ENCODE results near the gene NKAIN4. TPM values are rescaled to one million over a fixed set of nuclear protein-coding genes. Genes with fewer than 3 reads are reported as not detected.

The NKAIN4 gene
- not detected for total RNA-seq

GRCh38 chr20:63254232-63254605, at the start of gene NKAIN4:
Gene NKAIN4 (minus strand): TSS chr20:63254463. CDS start chr20:63254450, 13 bp downstream.
- Mint-ChIP-seq H3K36me3 (ENCODE audit: insufficient read depth) (no peaks in the 10 kb centered on the region), H3K9me3 (no peaks in the 10 kb centered on the region), H3K4me3 (no peak within 1 kb of the TSS), H3K27me3 (ENCODE audit: low read depth) (peaks cover 65% of the 10 kb centered on the region), H3K4me1 (ENCODE audit: low read depth) (peaks cover 2% of the 10 kb centered on the region)
- no peak for DNase-seq
- ATAC-seq: no peak

GRCh38 chr20:63303095-63303666, 48.9 kb upstream of the NKAIN4 start:
- Mint-ChIP-seq H3K36me3 (ENCODE audit: insufficient read depth) (no peaks in the 10 kb centered on the region), H3K4me3 (no peak overlapping the region)

GRCh38 chr20:63301671-63302070, 47.4 kb upstream of the NKAIN4 start:
- Mint-ChIP-seq H3K27me3 (ENCODE audit: low read depth) (peaks cover 18% of the 10 kb centered on the region), H3K9me3 (peaks cover 12% of the 10 kb centered on the region), H3K36me3 (ENCODE audit: insufficient read depth) (no peaks in the 10 kb centered on the region), H3K4me3 (no peak overlapping the region), H3K4me1 (ENCODE audit: low read depth) (peaks cover 1% of the 10 kb centered on the region)
- ATAC-seq (no peak), DNase-seq (no peak)

More at GRCh38 chr20:63303095-63303666, 48.9 kb upstream of the NKAIN4 start:
- Mint-ChIP-seq H3K4me1 (ENCODE audit: low read depth) (peaks cover 1% of the 10 kb centered on the region), H3K9me3 (peaks cover 12% of the 10 kb centered on the region), H3K27me3 (ENCODE audit: low read depth) (peaks cover 15% of the 10 kb centered on the region)
- ATAC-seq (no peak), DNase-seq (no peak)

- no peak overlapping the region for H3K4me3 Mint-ChIP-seq
- peaks cover 8% of the 10 kb centered on the region for H3K4me1 Mint-ChIP-seq (ENCODE audit: low read depth)
- peaks cover 20% of the 10 kb centered on the region for H3K27me3 Mint-ChIP-seq (ENCODE audit: low read depth)
- no peaks in the 10 kb centered on the region for H3K36me3 Mint-ChIP-seq (ENCODE audit: insufficient read depth)
- DNase-seq: no peak
- peaks cover 12% of the 10 kb centered on the region for H3K9me3 Mint-ChIP-seq
- no peak for ATAC-seq
These were observed 44.6 kb upstream of the NKAIN4 start for GRCh38 chr20:63298731-63299312.

GRCh38 chr20:63297796-63298572, 43.7 kb upstream of the NKAIN4 start:
- H3K9me3 Mint-ChIP-seq: peaks cover 12% of the 10 kb centered on the region
- peaks cover 20% of the 10 kb centered on the region for H3K27me3 Mint-ChIP-seq (ENCODE audit: low read depth)

GRCh38 chr20:63297371-63297781, 43.1 kb upstream of the NKAIN4 start:
- Mint-ChIP-seq H3K36me3 (ENCODE audit: insufficient read depth) (no peaks in the 10 kb centered on the region), H3K4me1 (ENCODE audit: low read depth) (peaks cover 8% of the 10 kb centered on the region), H3K27me3 (ENCODE audit: low read depth) (peaks cover 15% of the 10 kb centered on the region), H3K4me3 (no peak overlapping the region), H3K9me3 (peaks cover 8% of the 10 kb centered on the region)
- DNase-seq: no peak
- no peak for ATAC-seq

More at GRCh38 chr20:63297796-63298572, 43.7 kb upstream of the NKAIN4 start:
- ATAC-seq: no peak
- Mint-ChIP-seq H3K4me1 (ENCODE audit: low read depth) (peaks cover 8% of the 10 kb centered on the region), H3K36me3 (ENCODE audit: insufficient read depth) (no peaks in the 10 kb centered on the region), H3K4me3 (no peak overlapping the region)
- DNase-seq: no peak

GRCh38 chr20:63296531-63297299, 42.5 kb upstream of the NKAIN4 start:
- peaks cover 15% of the 10 kb centered on the region for H3K27me3 Mint-ChIP-seq (ENCODE audit: low read depth)

GRCh38 chr20:63295846-63296245, 41.6 kb upstream of the NKAIN4 start:
- no peak overlapping the region for H3K4me3 Mint-ChIP-seq
- H3K4me1 Mint-ChIP-seq (ENCODE audit: low read depth): peaks cover 8% of the 10 kb centered on the region
- H3K36me3 Mint-ChIP-seq (ENCODE audit: insufficient read depth): no peaks in the 10 kb centered on the region
- peaks cover 14% of the 10 kb centered on the region for H3K27me3 Mint-ChIP-seq (ENCODE audit: low read depth)
- DNase-seq (no peak), ATAC-seq (peak; percentile 15 to 23)
- no peaks in the 10 kb centered on the region for H3K9me3 Mint-ChIP-seq

More at GRCh38 chr20:63296531-63297299, 42.5 kb upstream of the NKAIN4 start:
- H3K4me1 Mint-ChIP-seq (ENCODE audit: low read depth): peaks cover 8% of the 10 kb centered on the region
- DNase-seq (no peak), ATAC-seq (no peak)
- no peaks in the 10 kb centered on the region for H3K36me3 Mint-ChIP-seq (ENCODE audit: insufficient read depth)
- H3K4me3 Mint-ChIP-seq: no peak overlapping the region
- peaks cover 4% of the 10 kb centered on the region for H3K9me3 Mint-ChIP-seq

GRCh38 chr20:63295422-63295821, 41.2 kb upstream of the NKAIN4 start:
- H3K36me3 Mint-ChIP-seq (ENCODE audit: insufficient read depth): no peaks in the 10 kb centered on the region
- peaks cover 8% of the 10 kb centered on the region for H3K4me1 Mint-ChIP-seq (ENCODE audit: low read depth)
- H3K4me3 Mint-ChIP-seq: no peak overlapping the region
- DNase-seq: no peak
- peak; percentile 38 to 39 for ATAC-seq
- H3K27me3 Mint-ChIP-seq (ENCODE audit: low read depth): peaks cover 12% of the 10 kb centered on the region
- no peaks in the 10 kb centered on the region for H3K9me3 Mint-ChIP-seq

- no peaks in the 10 kb centered on the region for H3K9me3 Mint-ChIP-seq
- DNase-seq: no peak
- no peak for ATAC-seq
- no peak overlapping the region for H3K4me3 Mint-ChIP-seq
- peaks cover 12% of the 10 kb centered on the region for H3K27me3 Mint-ChIP-seq (ENCODE audit: low read depth)
- peaks cover 8% of the 10 kb centered on the region for H3K4me1 Mint-ChIP-seq (ENCODE audit: low read depth)
- H3K36me3 Mint-ChIP-seq (ENCODE audit: insufficient read depth): no peaks in the 10 kb centered on the region
These were observed 40.8 kb upstream of the NKAIN4 start for GRCh38 chr20:63295018-63295417.

- peaks cover 8% of the 10 kb centered on the region for H3K4me1 Mint-ChIP-seq (ENCODE audit: low read depth)
- no peaks in the 10 kb centered on the region for H3K36me3 Mint-ChIP-seq (ENCODE audit: insufficient read depth)
- H3K4me3 Mint-ChIP-seq: no peak overlapping the region
- ATAC-seq (no peak), DNase-seq (no peak)
- peaks cover 12% of the 10 kb centered on the region for H3K27me3 Mint-ChIP-seq (ENCODE audit: low read depth)
- no peaks in the 10 kb centered on the region for H3K9me3 Mint-ChIP-seq
These were observed 40.3 kb upstream of the NKAIN4 start for GRCh38 chr20:63294536-63294900.

- Mint-ChIP-seq H3K4me1 (ENCODE audit: low read depth) (peaks cover 7% of the 10 kb centered on the region), H3K36me3 (ENCODE audit: insufficient read depth) (peaks cover under 1% of the 10 kb centered on the region), H3K27me3 (ENCODE audit: low read depth) (peaks cover 8% of the 10 kb centered on the region), H3K9me3 (no peaks in the 10 kb centered on the region), H3K4me3 (no peak overlapping the region)
- ATAC-seq (no peak), DNase-seq (no peak)
These were observed 39.7 kb upstream of the NKAIN4 start for GRCh38 chr20:63293871-63294535.

- Mint-ChIP-seq H3K9me3 (no peaks in the 10 kb centered on the region), H3K36me3 (ENCODE audit: insufficient read depth) (peaks cover 4% of the 10 kb centered on the region), H3K4me1 (ENCODE audit: low read depth) (peaks cover 7% of the 10 kb centered on the region), H3K27me3 (ENCODE audit: low read depth) (peaks cover 5% of the 10 kb centered on the region), H3K4me3 (no peak overlapping the region)
- DNase-seq: no peak
- no peak for ATAC-seq
These were observed 39.2 kb upstream of the NKAIN4 start for GRCh38 chr20:63293456-63293855.

GRCh38 chr20:63292904-63293303, 38.6 kb upstream of the NKAIN4 start, which contains the start of gene COL20A1:
Gene COL20A1 (plus strand): TSS chr20:63293186. CDS start chr20:63295108, 1,922 bp downstream.
- no peaks in the 10 kb centered on the region for H3K9me3 Mint-ChIP-seq
- DNase-seq (no peak), ATAC-seq (no peak)
- peaks cover 4% of the 10 kb centered on the region for H3K36me3 Mint-ChIP-seq (ENCODE audit: insufficient read depth)
- peaks cover 5% of the 10 kb centered on the region for H3K27me3 Mint-ChIP-seq (ENCODE audit: low read depth)
- peaks cover 7% of the 10 kb centered on the region for H3K4me1 Mint-ChIP-seq (ENCODE audit: low read depth)
- no peak within 1 kb of the TSS for H3K4me3 Mint-ChIP-seq
